K562 (cell line): Measurements from ENCODE around the gene MTCL3.

Experiments
- ATAC-seq: fragments of 200-7000 bp; cut with Tn5 transposase; 3 replicates; pipeline ENCODE4 v1.9.1; 2020; ENCODE audit warnings: moderate library complexity
- BruUV-seq: library from RNA; stranded (reverse); fragments of 400-500 nt; replicated peaks from 2 replicates; lab custom pipeline; 2021; lab: Mats Ljungman, UMichigan
- CTCF ChIA-PET: fragments of 300-600 bp; formaldehyde crosslinking; extraction: SDS; loops from one replicate; lab custom pipeline; 2021; ENCODE audit warnings: low intra/inter-chr PET ratio; lab: Yijun Ruan, JAX
- POLR2A ChIA-PET: fragments of 300-600, 350-650 bp; sonication (Branson Sonifier 250); formaldehyde crosslinking; extraction: SDS; loops from one replicate; lab custom pipeline; 2021; ENCODE audit warnings: antibody characterized with exemption, inconsistent platforms; lab: Yijun Ruan, JAX
- DNase-seq, 4 experiments: peaks; one replicate each; pipeline versions ENCODE4 v3.0.0 to v3.0.0-alpha.2; 2011 to 2018; ENCODE audit warnings: low spot score in 3 of 4, mixed read lengths in 3 of 4; ENCODE audit errors: extremely low read depth in 1 of 4
- FAIRE-seq: peaks from 2 replicates; lab custom pipeline; 2011; peaks lifted over from hg19 to GRCh38; lab: Jason Lieb, UNC
- H2AFZ ChIP-seq: 2 replicates; pipeline ENCODE4 v1.6.0; 2011; ENCODE audit warnings: low read depth, low read length, control low read depth, inconsistent platforms
- H3K27ac ChIP-seq: fragments of 200-600 bp; 3 replicates; pipeline ENCODE4 v1.8.0; 2011; ENCODE audit warnings: low read depth, mild to moderate bottlenecking, control low read depth, inconsistent platforms, low read length, moderate library complexity, mixed read lengths; ENCODE audit errors: extremely low read depth
- H3K27me3 ChIP-seq, 2 experiments: fragments of 300-600 bp in 1 of 2; 2 replicates in 1 of 2; 3 replicates in 1 of 2; pipeline versions ENCODE4 v1.6.0 to v1.8.0; 2011; ENCODE audit warnings: inconsistent platforms in 2 of 2, low read length in 2 of 2, mild to moderate bottlenecking in 1 of 2, mixed read lengths in 1 of 2, moderate library complexity in 1 of 2; ENCODE audit not compliant: control insufficient read depth in 2 of 2, insufficient read depth in 2 of 2
- H3K36me3 ChIP-seq: fragments of 300-600 bp; 3 replicates; pipeline ENCODE4 v1.8.0; 2011; ENCODE audit warnings: mild to moderate bottlenecking, low read length, inconsistent platforms; ENCODE audit not compliant: control insufficient read depth, insufficient read depth
- H3K4me1 ChIP-seq, 2 experiments: fragments of 200-600 bp in 1 of 2; replicated peaks in 1 of 2; 2 replicates in 1 of 2; 3 replicates in 1 of 2; pipeline versions ENCODE4 v1.5.1 to v1.8.0; 2011; ENCODE audit warnings: inconsistent platforms in 2 of 2, low read length in 2 of 2, mild to moderate bottlenecking in 1 of 2, mixed read lengths in 1 of 2, moderate library complexity in 1 of 2; ENCODE audit not compliant: control insufficient read depth in 2 of 2, insufficient read depth in 2 of 2
- H3K4me2 ChIP-seq: 2 replicates; pipeline ENCODE4 v1.6.1; 2011; ENCODE audit warnings: low read length, control low read depth, inconsistent platforms, mixed read lengths; ENCODE audit not compliant: insufficient read depth
- H3K4me3 ChIP-seq: fragments of 200-600 bp; sonication (generic), shearing (Covaris generic); 2 replicates; pipeline ENCODE4 v1.5.1; 2016; ENCODE audit warnings: control low read depth, inconsistent platforms
- H3K79me2 ChIP-seq: fragments of 200-600 bp; 3 replicates; pipeline ENCODE4 v1.8.0; 2011; ENCODE audit warnings: low read length, inconsistent platforms; ENCODE audit not compliant: control insufficient read depth, insufficient read depth
- H3K9ac ChIP-seq, 2 experiments: 2 replicates each; pipeline versions ENCODE4 v1.6.0 to v1.6.1; 2011; ENCODE audit warnings: low read depth in 2 of 2, low read length in 2 of 2, control low read depth in 1 of 2, inconsistent platforms in 1 of 2, mild to moderate bottlenecking in 1 of 2, mixed read lengths in 1 of 2; ENCODE audit not compliant: insufficient read depth in 1 of 2
- H3K9me1 ChIP-seq: one replicate; pipeline ENCODE4 v1.6.0; 2011; ENCODE audit warnings: inconsistent platforms, mild to moderate bottlenecking, low read length, moderate library complexity; ENCODE audit not compliant: control insufficient read depth, insufficient read depth
- H3K9me3 ChIP-seq: replicated peaks from 2 replicates; pipeline ENCODE4 v1.5.1; 2011; ENCODE audit warnings: low read depth, low read length, inconsistent platforms; ENCODE audit not compliant: control insufficient read depth, insufficient read depth
- H4K20me1 ChIP-seq: replicated peaks from 2 replicates; pipeline ENCODE4 v1.6.1; 2011; ENCODE audit warnings: low read length, inconsistent platforms, mixed read lengths; ENCODE audit not compliant: control insufficient read depth, insufficient read depth
- BHLHE40 ChIP-seq: IDR thresholded peaks from 2 replicates; pipeline ENCODE4 v1.6.1; 2011; ENCODE audit warnings: low read length, improper control_type of control experiment
- BRCA1 ChIP-seq, 2 experiments: fragments of 450-650 bp in 1 of 2; sonication (generic) in 1 of 2; formaldehyde crosslinking in 1 of 2; IDR thresholded peaks; 2 replicates each; pipeline versions ENCODE4 v1.5.0 to v1.6.1; 2017 to 2020; ENCODE audit warnings: mild to moderate bottlenecking in 1 of 2, missing genetic modification reagents in 1 of 2
- FOXP1 ChIP-seq: sonication (generic); formaldehyde crosslinking; IDR thresholded peaks from 2 replicates; pipeline ENCODE4 v1.8.0; 2022; ENCODE audit warnings: mild to moderate bottlenecking, missing genetic modification reagents
- HNRNPH1 ChIP-seq: fragments of 200-400 bp; formaldehyde crosslinking; optimal IDR thresholded peaks from 2 replicates; pipeline ENCODE3; 2017; ENCODE audit warnings: low read depth, mild to moderate bottlenecking, low read length, moderate library complexity
- HNRNPLL ChIP-seq: fragments of 200-400 bp; formaldehyde crosslinking; IDR thresholded peaks from 2 replicates; pipeline ENCODE4 v1.6.1; 2017; ENCODE audit warnings: low read length, low read depth, mild to moderate bottlenecking; ENCODE audit not compliant: poor library complexity, severe bottlenecking
- JUND ChIP-seq, 2 experiments: IDR thresholded peaks; 2 replicates in 1 of 2; 3 replicates in 1 of 2; pipeline ENCODE4 v1.6.1; 2011; ENCODE audit warnings: borderline replicate concordance in 2 of 2, low read depth in 2 of 2, low read length in 2 of 2, improper control_type of control experiment in 1 of 2, missing biosample characterization in 1 of 2, missing genetic modification characterization in 1 of 2, missing genetic modification reagents in 1 of 2
- NCOA6 ChIP-seq: fragments of 450-650 bp; IDR thresholded peaks from 2 replicates; pipeline ENCODE4 v1.6.1; 2017; ENCODE audit warnings: mild to moderate bottlenecking
- POLR2G ChIP-seq: fragments of 200-400 bp; formaldehyde crosslinking; IDR thresholded peaks from 2 replicates; pipeline ENCODE4 v1.6.1; 2017; ENCODE audit warnings: low read depth, mild to moderate bottlenecking, antibody characterized with exemption, low read length, moderate library complexity
- TEAD2 ChIP-seq: fragments of 450-650 bp; IDR thresholded peaks from 2 replicates; pipeline ENCODE4 v1.6.1; 2016; ENCODE audit warnings: missing genetic modification characterization, control low read depth, missing compliant biosample characterization
- U2AF2 ChIP-seq: fragments of 200-400 bp; formaldehyde crosslinking; optimal IDR thresholded peaks from 2 replicates; pipeline ENCODE3; 2017; ENCODE audit warnings: low read depth, mild to moderate bottlenecking, low read length
- XRCC3 ChIP-seq: fragments of 450-650 bp; IDR thresholded peaks from 2 replicates; pipeline ENCODE4 v1.6.1; 2017; ENCODE audit warnings: mild to moderate bottlenecking, moderate library complexity
- ZNF263 ChIP-seq: sonication (generic); formaldehyde crosslinking; IDR thresholded peaks from 2 replicates; pipeline ENCODE4 v1.8.0; 2022; ENCODE audit warnings: mild to moderate bottlenecking, missing genetic modification reagents, borderline replicate concordance
- ZNF316 ChIP-seq: fragments of 450-650 bp; IDR thresholded peaks from 2 replicates; pipeline ENCODE4 v1.6.1; 2016
- ZNF384 ChIP-seq: IDR thresholded peaks from 2 replicates; pipeline ENCODE4 v1.6.1; 2012; ENCODE audit warnings: low read depth, low read length, improper control_type of control experiment
- ZNF561 ChIP-seq: fragments of 450-650 bp; formaldehyde crosslinking; conservative IDR thresholded peaks from 2 replicates; pipeline ENCODE4 v1.4.0; 2020; ENCODE audit warnings: mild to moderate bottlenecking, moderate library complexity
- WGBS: fragments of 100-300 bp; shearing (Covaris generic); methylation state at CpG from one replicate; pipeline ENCODE4 v1.1.6; 2016; ENCODE audit warnings: low coverage, mixed read lengths; ENCODE audit not compliant: insufficient coverage; ENCODE audit errors: missing lambda C conversion rate; 5-methylcytosine and 5-hydroxymethylcytosine counted together
- in situ Hi-C: fragments of 300-500 bp; cut with MboI; formaldehyde crosslinking; loops from 4 replicates; pipeline ENCODE4 v1.15.0; 2018; ENCODE audit warnings: inconsistent platforms, mixed read lengths
- intact Hi-C: fragments of 100-400 bp; cut with micrococcal nuclease; formaldehyde crosslinking; loops from 2 replicates; pipeline ENCODE4 v1.14.2; 2022
- TF ChIP-seq, protein P1 (sequence below): conservative IDR thresholded peaks from 2 replicates; pipeline ENCODE4 v1.6.1; 2011; ENCODE audit warnings: low read depth, mild to moderate bottlenecking, low read length; ENCODE audit not compliant: control insufficient read depth
- TF ChIP-seq, protein P2 (sequence below): fragments of 450-650 bp; formaldehyde crosslinking; IDR thresholded peaks from 2 replicates; pipeline ENCODE4 v1.4.0; 2020; ENCODE audit warnings: mild to moderate bottlenecking, moderate library complexity

Gene MTCL3

DNA sequence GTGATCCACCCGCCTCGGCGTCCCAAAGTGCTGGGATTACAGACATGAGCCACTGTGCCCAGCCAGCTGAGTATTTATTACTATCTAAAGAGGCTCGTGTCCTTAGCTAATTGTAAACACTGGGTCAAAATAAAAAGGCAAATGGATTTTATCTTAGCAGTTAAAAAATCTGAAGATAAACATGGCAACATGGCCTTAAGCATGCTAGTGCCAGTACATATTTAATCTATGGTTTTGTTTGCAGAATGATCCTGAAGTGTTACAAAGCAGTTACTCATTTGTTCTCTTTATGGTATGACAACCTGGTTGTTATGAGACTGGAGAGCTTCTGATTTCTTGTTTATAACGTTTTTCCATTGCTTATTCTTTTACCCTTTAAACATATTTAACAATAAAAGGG is 56.1 kb downstream of the MTCL3 start:
- ChIA-PET POLR2A (no interaction called here), CTCF (no interaction called here)
- Histone ChIP-seq H3K9me3 (no peaks in the 10 kb centered on the region), H2AFZ (no peak overlapping the region), H3K27ac (no peak overlapping the region), H3K27me3 (peaks cover 0 to 2% of the 10 kb centered on the region in 2 experiments; a peak in 1 of 5 replicates), H3K79me2 (no peaks in the 10 kb centered on the region), H3K4me1 (no peaks in the 10 kb centered on the region)
- DNase-seq (no peak), FAIRE-seq (no peak)
- in situ Hi-C loops, result no loop called here
- WGBS, result 1% methylated on average over 5 of the region's 5 CpGs
- intact Hi-C loops, result no loop called here
- TF ChIP-seq BRCA1 (IDR thresholded peaks at IDR 0.05) (no peak), BRCA1 (CRISPR knock-in tag; IDR thresholded peaks at IDR 0.05) (no peak), HNRNPLL (no peak), U2AF2 (no peak), JUND (IDR thresholded peaks at IDR 0.05; ENCODE audit: borderline replicate concordance, low read depth, low read length) (no peak), JUND (tag; IDR thresholded peaks at IDR 0.05; ENCODE audit: borderline replicate concordance, low read depth, low read length) (no peak), BHLHE40 (no peak), TEAD2 (tag) (no peak), ZNF263 (no peak), NCOA6 (no peak), ZNF316 (no peak), XRCC3 (no peak), POLR2G (no peak), HNRNPH1 (no peak), ZNF561 (CRISPR knock-in tag) (no peak), ZNF384 (no peak), FOXP1 (CRISPR knock-in tag) (no peak)
- TF ChIP-seq, protein P1, sequence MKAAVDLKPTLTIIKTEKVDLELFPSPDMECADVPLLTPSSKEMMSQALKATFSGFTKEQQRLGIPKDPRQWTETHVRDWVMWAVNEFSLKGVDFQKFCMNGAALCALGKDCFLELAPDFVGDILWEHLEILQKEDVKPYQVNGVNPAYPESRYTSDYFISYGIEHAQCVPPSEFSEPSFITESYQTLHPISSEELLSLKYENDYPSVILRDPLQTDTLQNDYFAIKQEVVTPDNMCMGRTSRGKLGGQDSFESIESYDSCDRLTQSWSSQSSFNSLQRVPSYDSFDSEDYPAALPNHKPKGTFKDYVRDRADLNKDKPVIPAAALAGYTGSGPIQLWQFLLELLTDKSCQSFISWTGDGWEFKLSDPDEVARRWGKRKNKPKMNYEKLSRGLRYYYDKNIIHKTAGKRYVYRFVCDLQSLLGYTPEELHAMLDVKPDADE, result no peak
- TF ChIP-seq, protein P2, sequence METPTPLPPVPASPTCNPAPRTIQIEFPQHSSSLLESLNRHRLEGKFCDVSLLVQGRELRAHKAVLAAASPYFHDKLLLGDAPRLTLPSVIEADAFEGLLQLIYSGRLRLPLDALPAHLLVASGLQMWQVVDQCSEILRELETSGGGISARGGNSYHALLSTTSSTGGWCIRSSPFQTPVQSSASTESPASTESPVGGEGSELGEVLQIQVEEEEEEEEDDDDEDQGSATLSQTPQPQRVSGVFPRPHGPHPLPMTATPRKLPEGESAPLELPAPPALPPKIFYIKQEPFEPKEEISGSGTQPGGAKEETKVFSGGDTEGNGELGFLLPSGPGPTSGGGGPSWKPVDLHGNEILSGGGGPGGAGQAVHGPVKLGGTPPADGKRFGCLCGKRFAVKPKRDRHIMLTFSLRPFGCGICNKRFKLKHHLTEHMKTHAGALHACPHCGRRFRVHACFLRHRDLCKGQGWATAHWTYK (CRISPR knock-in tag), result no peak
- TF ChIP-seq, all 486 proteins: peak for 0
- Histone ChIP-seq H3K9ac (no peak overlapping the region), H3K4me2 (no peak overlapping the region), H4K20me1 (no peaks in the 10 kb centered on the region), H3K9me1 (no peaks in the 10 kb centered on the region), H3K36me3 (no peaks in the 10 kb centered on the region), H3K4me3 (no peak overlapping the region)
- no peak for ATAC-seq
- BruUV-seq, result no TSS peak
